Posterior cingulate gyrus (tissue), 11 donors: ENCODE results near the gene MIS12.

ENCODE experiments used
- DNase-seq, 10 donors: peaks; one replicate each; pipeline versions ENCODE4 v3.0.0 to v3.0.0-alpha.2; 2020 to 2021; ENCODE audit warnings: mixed read lengths in 3 of 10
- intact Hi-C: fragments of 100-400 bp; cut with DNase I; formaldehyde crosslinking; loops from one replicate; pipeline ENCODE4 v1.15.1; 2023

Gene MIS12

GRCh38 chr17:5530265-5531084, 44.1 kb downstream of the MIS12 start:
- DNase-seq = no peak
- intact Hi-C loops = no loop called here

- intact Hi-C loops = no loop called here
- no peak for DNase-seq
These were observed 44.7 kb downstream of the MIS12 start for GRCh38 chr17:5531085-5531418.

- intact Hi-C loops = no loop called here
- DNase-seq = no peak
These were observed 46.2 kb downstream of the MIS12 start for GRCh38 chr17:5532581-5532980.

- intact Hi-C loops = no loop called here
- no peak for DNase-seq
These were observed 47.3 kb downstream of the MIS12 start for GRCh38 chr17:5533486-5534315.

- no peak for DNase-seq
- intact Hi-C loops = no loop called here
These were observed 49.1 kb downstream of the MIS12 start for GRCh38 chr17:5535436-5535835.

- no peak for DNase-seq
These were observed 50.7 kb downstream of the MIS12 start for GRCh38 chr17:5536866-5537650.

GRCh38 chr17:5539286-5539685, 52.9 kb downstream of the MIS12 start:
- no peak for DNase-seq
- intact Hi-C loops = no loop called here

More at GRCh38 chr17:5536866-5537650, 50.7 kb downstream of the MIS12 start:
- intact Hi-C loops = no loop called here

- intact Hi-C loops = no loop called here
- DNase-seq = no peak
These were observed 54.0 kb downstream of the MIS12 start for GRCh38 chr17:5540321-5540720.
